Endothelial cell of umbilical vein (primary cell): ENCODE measurements around the gene PNMA8A. TPM values are rescaled to one million over a fixed set of nuclear protein-coding genes. Genes with fewer than 3 reads are reported as not detected.

ENCODE experiments used
- BruUV-seq: library from RNA; stranded (reverse); fragments of 400-500 nt; replicated peaks from 2 replicates; lab custom pipeline; 2021; lab: Mats Ljungman, UMichigan
- CTCF ChIA-PET: fragments of 300-600, 350-600 bp; sonication (Branson Sonifier 250); formaldehyde crosslinking; loops from one replicate; lab custom pipeline; 2021; ENCODE audit warnings: antibody characterized with exemption, inconsistent platforms; lab: Charles Lee
- POLR2A ChIA-PET: fragments of 300-600, 350-600 bp; sonication (Branson Sonifier 250); formaldehyde crosslinking; loops from one replicate; lab custom pipeline; 2021; ENCODE audit warnings: antibody characterized with exemption, inconsistent platforms; lab: Charles Lee
- DNase-seq: peaks from one replicate; pipeline ENCODE4 v3.0.0-alpha.2; 2011; ENCODE audit warnings: low read depth, low spot score
- FAIRE-seq: peaks from 2 replicates; lab custom pipeline; 2011; peaks lifted over from hg19 to GRCh38; lab: Jason Lieb, UNC
- H2AFZ ChIP-seq: 2 replicates; pipeline ENCODE4 v1.6.0; 2012; ENCODE audit warnings: low read depth, low read length, control low read depth, inconsistent platforms
- H3K27ac ChIP-seq: 2 replicates; pipeline ENCODE4 v1.5.1; 2011; ENCODE audit warnings: low read depth, mild to moderate bottlenecking, control low read depth, low read length, moderate library complexity; ENCODE audit not compliant: insufficient read depth
- H3K27me3 ChIP-seq, 2 experiments: 2 replicates each; pipeline versions ENCODE4 v1.6.0 to v1.6.1; 2011; ENCODE audit warnings: low read length in 2 of 2, mixed read lengths in 1 of 2; ENCODE audit not compliant: control insufficient read depth in 2 of 2, insufficient read depth in 2 of 2
- H3K36me3 ChIP-seq, 2 experiments: 2 replicates in 1 of 2; 3 replicates in 1 of 2; pipeline ENCODE4 v1.5.1; 2011; ENCODE audit warnings: low read length in 2 of 2, mild to moderate bottlenecking in 1 of 2, moderate library complexity in 1 of 2; ENCODE audit not compliant: control insufficient read depth in 2 of 2, insufficient read depth in 2 of 2; ENCODE audit errors: extremely low read depth in 1 of 2
- H3K4me1 ChIP-seq: 3 replicates; pipeline ENCODE4 v1.5.1; 2011; ENCODE audit warnings: mild to moderate bottlenecking, low read length; ENCODE audit not compliant: control insufficient read depth, insufficient read depth; ENCODE audit errors: extremely low read depth
- H3K4me2 ChIP-seq: 2 replicates; pipeline ENCODE4 v1.6.1; 2011; ENCODE audit warnings: low read length, control low read depth, mixed read lengths; ENCODE audit not compliant: insufficient read depth
- H3K4me3 ChIP-seq, 3 experiments: fragments of 200-600 bp in 1 of 3; sonication (generic), shearing (Covaris generic) in 1 of 3; replicated peaks in 1 of 3; 2 replicates each; pipeline ENCODE4 v1.5.1; 2011 to 2016; ENCODE audit warnings: control low read depth in 3 of 3, low read length in 3 of 3, mild to moderate bottlenecking in 2 of 3, inconsistent platforms in 1 of 3, low read depth in 1 of 3, moderate library complexity in 1 of 3; ENCODE audit not compliant: insufficient read depth in 1 of 3
- H3K79me2 ChIP-seq: 2 replicates; pipeline ENCODE4 v1.6.0; 2012; ENCODE audit warnings: low read length, inconsistent platforms; ENCODE audit not compliant: control insufficient read depth, insufficient read depth
- H3K9ac ChIP-seq: replicated peaks from 2 replicates; pipeline ENCODE3; 2011; ENCODE audit warnings: low read length, control low read depth; ENCODE audit not compliant: insufficient read depth; ENCODE audit errors: extremely low read depth
- H3K9me1 ChIP-seq: replicated peaks from 3 replicates; pipeline ENCODE4 v1.6.0; 2011; ENCODE audit warnings: mild to moderate bottlenecking, low read length; ENCODE audit not compliant: control insufficient read depth, insufficient read depth; ENCODE audit errors: extremely low read depth
- H3K9me3 ChIP-seq: replicated peaks from 2 replicates; pipeline ENCODE4 v1.5.1; 2012; ENCODE audit warnings: low read length, inconsistent platforms; ENCODE audit not compliant: control insufficient read depth, insufficient read depth
- H4K20me1 ChIP-seq: replicated peaks from 2 replicates; pipeline ENCODE3; 2011; ENCODE audit warnings: mild to moderate bottlenecking, low read length; ENCODE audit not compliant: control insufficient read depth, insufficient read depth; ENCODE audit errors: extremely low read depth
- CTCF ChIP-seq, 2 donors: IDR thresholded peaks; 1 replicate in 1 of 2; 2 replicates in 1 of 2; pipeline ENCODE4 v1.5.1; 2011; ENCODE audit warnings: low read length in 2 of 2, mild to moderate bottlenecking in 2 of 2, moderate library complexity in 2 of 2, control low read depth in 1 of 2, inconsistent platforms in 1 of 2, low read depth in 1 of 2; ENCODE audit not compliant: insufficient read depth in 1 of 2; ENCODE audit errors: extremely low read depth in 1 of 2
- EZH2 ChIP-seq: IDR thresholded peaks from 2 replicates; pipeline ENCODE4 v1.6.1; 2012; ENCODE audit warnings: borderline replicate concordance, low read depth, mild to moderate bottlenecking, moderate library complexity, low read length, inconsistent platforms; ENCODE audit not compliant: severe bottlenecking
- FOS ChIP-seq: IDR thresholded peaks from 2 replicates; pipeline ENCODE4 v1.6.1; 2011; ENCODE audit warnings: mild to moderate bottlenecking, low read length, moderate library complexity, borderline replicate concordance; ENCODE audit not compliant: insufficient read depth
- GATA2 ChIP-seq: IDR thresholded peaks from 2 replicates; pipeline ENCODE4 v1.7.0; 2011; ENCODE audit warnings: low read depth, mild to moderate bottlenecking, moderate library complexity, mixed read lengths, low read length; ENCODE audit not compliant: insufficient read length, insufficient read depth
- MAX ChIP-seq: IDR thresholded peaks from 2 replicates; pipeline ENCODE4 v1.6.1; 2011; ENCODE audit not compliant: insufficient read depth, insufficient read length
- MYC ChIP-seq: IDR thresholded peaks from one replicate; pipeline ENCODE4 v1.6.1; 2011; ENCODE audit warnings: mild to moderate bottlenecking, low read depth, low read length
- POLR2A ChIP-seq: IDR thresholded peaks from 2 replicates; pipeline ENCODE4 v1.6.1; 2012; ENCODE audit warnings: low read depth, mild to moderate bottlenecking, control low read depth, low read length
- POLR2AphosphoS5 ChIP-seq: IDR thresholded peaks from 2 replicates; pipeline ENCODE4 v1.6.1; 2012; ENCODE audit warnings: low read depth, mild to moderate bottlenecking, control low read depth, low read length, moderate library complexity; ENCODE audit not compliant: insufficient read depth
- dilution Hi-C: fragments of 300-500 bp; cut with MboI; formaldehyde crosslinking; loops from one replicate; pipeline ENCODE4 v1.15.0; 2019; ENCODE audit warnings: low sequenced_read_pairs; ENCODE audit not compliant: extremely low pct_ligation_motif_present
- intact Hi-C: fragments of 100-400 bp; cut with micrococcal nuclease; formaldehyde crosslinking; loops from one replicate; pipeline ENCODE4 v1.10.0; 2022
- polyA plus RNA-seq, 4 experiments: library from polyadenylated mRNA; depleted of rRNA in 3 of 4; stranded (reverse) in 3 of 4; unstranded in 1 of 4; fragments of >200 nt; gene quantifications; 2 replicates each; pipeline versions ENCODE4 v1.2.1 to v1.2.3, GENCODE V29; 2011 to 2012; ENCODE audit warnings: missing spikeins in 1 of 4
- total RNA-seq: library from RNA; stranded (reverse); gene quantifications from 2 replicates; pipeline ENCODE4 v1.2.3, GENCODE V29; 2021

PNMA8A gene
- total and polyA plus RNA-seq, 2 donors (not counting 3 experiments of a cell fraction or from before 2014, with no cell fraction given): 0.25 to 0.27 TPM

- Histone ChIP-seq H3K4me3 (no peak overlapping the region), H3K79me2 (no peaks in the 10 kb centered on the region), H3K9ac (no peak overlapping the region), H3K36me3 (no peaks in the 10 kb centered on the region), H2AFZ (no peak overlapping the region), H3K27ac (no peak overlapping the region), H3K9me1 (no peaks in the 10 kb centered on the region), H3K27me3 (peaks cover 54 to 57% of the 10 kb centered on the region in 2 experiments), H3K9me3 (no peaks in the 10 kb centered on the region), H3K4me2 (no peak overlapping the region), H3K4me1 (peaks cover 6% of the 10 kb centered on the region), H4K20me1 (no peaks in the 10 kb centered on the region)
- no peak for TF ChIP-seq POLR2A
- no peak for TF ChIP-seq MYC
- no peak for TF ChIP-seq MAX
- TF ChIP-seq POLR2AphosphoS5: no peak
- no peak for TF ChIP-seq CTCF (IDR thresholded peaks at IDR 0.05; ENCODE audit: extremely low read depth in 1 of 2, insufficient read depth in 1 of 2, low read depth in 1 of 2, low read length in 2 of 2)
- TF ChIP-seq GATA2: no peak
- no peak for TF ChIP-seq EZH2
- TF ChIP-seq FOS: no peak
- BruUV-seq: no TSS peak
- dilution Hi-C loops: no loop called here
- DNase-seq: no peak
- intact Hi-C loops: no loop called here
- FAIRE-seq: no peak
- POLR2A ChIA-PET: no interaction called here
- CTCF ChIA-PET: no interaction called here
Measured at GRCh38 chr19:46494941-46495785, 23.8 kb upstream of the PNMA8A start.
